Left lung (tissue), 10 donors: ENCODE data around the gene PYGM. TPM values are rescaled to one million over a fixed set of nuclear protein-coding genes. Genes with fewer than 3 reads are reported as not detected.
A peak's percentile ranks its signal among the peaks of the same experiment; 100 is the strongest.

Experiments
- ATAC-seq: fragments of 200-7000 bp; cut with Tn5 transposase; one replicate; pipeline ENCODE4 v1.9.1; 2020; ENCODE audit warnings: moderate library complexity
- DNase-seq, 4 donors: peaks; one replicate each; pipeline ENCODE4 v3.0.0-alpha.2; 2013 to 2020
- H3K27ac ChIP-seq, 2 donors: fragments of 200-600 bp; sonication (generic) in 1 of 2; one replicate each; pipeline versions ENCODE4 v1.5.0 to v1.8.0; 2020 to 2021
- H3K27me3 ChIP-seq, 2 donors: fragments of 200-600 bp; sonication (generic) in 1 of 2; one replicate each; pipeline versions ENCODE4 v1.5.0 to v1.8.0; 2020 to 2021
- H3K36me3 ChIP-seq, 2 donors: fragments of 200-600 bp; sonication (generic) in 1 of 2; one replicate each; pipeline versions ENCODE4 v1.5.0 to v1.8.0; 2020 to 2021
- H3K4me1 ChIP-seq, 2 donors: fragments of 200-600 bp; one replicate each; pipeline ENCODE4 v1.8.0; 2021
- H3K4me3 ChIP-seq, 2 donors: fragments of 200-600 bp; sonication (generic) in 1 of 2; one replicate each; pipeline versions ENCODE4 v1.5.0 to v1.8.0; 2020 to 2021; ENCODE audit warnings: mild to moderate bottlenecking in 1 of 2
- H3K9me3 ChIP-seq, 2 donors: fragments of 200-600 bp; sonication (generic) in 1 of 2; one replicate each; pipeline versions ENCODE4 v1.5.0 to v1.8.0; 2020 to 2021
- intact Hi-C, 2 donors: fragments of 100-400 bp; cut with DNase I; formaldehyde crosslinking; loops; one replicate each; pipeline versions ENCODE4 v1.11.2 to v1.14.2; 2022
- polyA plus RNA-seq, 6 donors: library from polyadenylated mRNA; unstranded; fragments of 120-200 nt; gene quantifications; one replicate each; pipeline ENCODE4 v1.2.1, GENCODE V29; 2013; ENCODE audit not compliant: insufficient read length in 6 of 6
- total RNA-seq, 2 donors: library from RNA; stranded (reverse); fragmentation: NEBNext Ultra II Directional; extraction: Animal tissue kit (Norgen Biotek cat#: 25700); gene quantifications; one replicate each; pipeline ENCODE4 v1.2.1, GENCODE V29; 2021
- TF ChIP-seq, protein P1 (sequence below), 2 donors: fragments of 200-600 bp; sonication (generic) in 1 of 2; IDR thresholded peaks; one replicate each; pipeline versions ENCODE4 v1.5.0 to v1.8.0; 2021; ENCODE audit warnings: antibody characterized with exemption in 2 of 2
- donor health status: DM: no; HTN: yes; CAD: no.
- donor health status: DM: no; HTN: no; CAD: no.

Gene PYGM
- total and polyA plus RNA-seq, 8 donors, result 1.3 to 4.4 (median 3.5) TPM

DNA sequence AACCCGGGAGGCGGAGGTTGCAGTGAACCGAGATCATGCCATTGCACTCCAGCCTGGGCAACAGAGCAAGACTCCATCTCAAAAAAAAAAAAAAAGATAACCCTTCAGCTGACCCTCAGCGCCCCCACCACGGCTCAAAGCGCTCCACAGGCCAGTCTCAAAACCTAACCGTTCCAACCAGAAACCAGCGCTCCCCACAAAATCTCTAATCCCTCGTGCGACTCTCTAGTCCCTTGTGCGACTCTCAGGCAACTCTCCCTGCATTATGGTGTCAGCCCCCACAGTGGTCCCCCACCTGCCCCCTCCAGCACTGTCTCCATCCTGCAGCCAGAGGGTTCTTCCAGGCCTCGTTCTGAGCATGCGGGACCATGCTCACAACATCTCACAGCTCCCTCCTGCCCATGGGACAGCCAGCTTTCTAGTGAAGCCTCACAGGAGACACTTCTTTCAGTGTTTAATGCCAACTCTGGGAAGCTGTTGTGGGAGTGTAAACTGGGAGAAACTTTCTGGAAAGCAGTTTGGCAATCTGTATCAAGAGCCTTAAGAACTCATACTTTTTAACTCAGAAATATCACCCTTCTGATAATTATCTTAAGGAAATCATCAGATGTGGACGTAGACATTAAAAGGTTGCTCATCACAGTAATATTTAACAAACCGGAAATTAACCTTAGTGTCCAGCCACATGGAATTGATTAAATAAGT is 11.7 kb downstream of the PYGM start:
- no peaks in the 10 kb centered on the region for H3K9me3 ChIP-seq
- TF ChIP-seq, protein P1, sequence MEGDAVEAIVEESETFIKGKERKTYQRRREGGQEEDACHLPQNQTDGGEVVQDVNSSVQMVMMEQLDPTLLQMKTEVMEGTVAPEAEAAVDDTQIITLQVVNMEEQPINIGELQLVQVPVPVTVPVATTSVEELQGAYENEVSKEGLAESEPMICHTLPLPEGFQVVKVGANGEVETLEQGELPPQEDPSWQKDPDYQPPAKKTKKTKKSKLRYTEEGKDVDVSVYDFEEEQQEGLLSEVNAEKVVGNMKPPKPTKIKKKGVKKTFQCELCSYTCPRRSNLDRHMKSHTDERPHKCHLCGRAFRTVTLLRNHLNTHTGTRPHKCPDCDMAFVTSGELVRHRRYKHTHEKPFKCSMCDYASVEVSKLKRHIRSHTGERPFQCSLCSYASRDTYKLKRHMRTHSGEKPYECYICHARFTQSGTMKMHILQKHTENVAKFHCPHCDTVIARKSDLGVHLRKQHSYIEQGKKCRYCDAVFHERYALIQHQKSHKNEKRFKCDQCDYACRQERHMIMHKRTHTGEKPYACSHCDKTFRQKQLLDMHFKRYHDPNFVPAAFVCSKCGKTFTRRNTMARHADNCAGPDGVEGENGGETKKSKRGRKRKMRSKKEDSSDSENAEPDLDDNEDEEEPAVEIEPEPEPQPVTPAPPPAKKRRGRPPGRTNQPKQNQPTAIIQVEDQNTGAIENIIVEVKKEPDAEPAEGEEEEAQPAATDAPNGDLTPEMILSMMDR (IDR thresholded peaks at IDR 0.05), result no peak
- peaks cover 0 to 5% of the 10 kb centered on the region in 2 donors for H3K36me3 ChIP-seq
- intact Hi-C loops, result no loop called here
- DNase-seq (no peak), ATAC-seq (no peak)
- peaks cover 17 to 31% of the 10 kb centered on the region in 2 donors for H3K4me1 ChIP-seq
- no peak overlapping the region for H3K27ac ChIP-seq
- no peak overlapping the region for H3K4me3 ChIP-seq
- peaks cover 5 to 29% of the 10 kb centered on the region in 2 donors for H3K27me3 ChIP-seq

DNA sequence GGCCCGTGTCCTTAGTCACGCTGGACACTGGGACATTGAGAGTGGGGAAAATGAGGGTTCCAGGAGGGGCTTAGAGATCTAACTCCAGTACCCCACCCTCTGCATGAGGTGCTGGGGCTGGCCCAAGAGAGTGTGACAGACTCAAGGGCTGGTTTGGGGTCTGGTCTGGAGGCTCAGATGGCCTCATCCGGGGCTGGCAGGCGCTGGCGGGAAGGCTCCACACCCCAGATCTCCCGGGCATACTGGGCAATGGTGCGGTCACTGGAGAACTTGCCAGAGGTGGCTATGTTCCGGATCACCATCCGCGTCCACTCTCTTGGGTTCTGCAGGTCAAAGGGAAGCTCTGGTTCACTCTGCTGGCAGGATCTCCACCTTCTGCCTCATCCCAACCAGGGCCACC is 13.3 kb downstream of the PYGM start:
- no peaks in the 10 kb centered on the region for H3K9me3 ChIP-seq
- no peak overlapping the region for H3K4me3 ChIP-seq
- ATAC-seq, result no peak
- intact Hi-C loops, result no loop called here
- peak overlapping the region; percentile 88 to 99 for H3K27ac ChIP-seq
- H3K4me1 ChIP-seq, result peaks cover 27 to 47% of the 10 kb centered on the region in 2 donors
- peaks cover 5 to 46% of the 10 kb centered on the region in 2 donors for H3K27me3 ChIP-seq
- H3K36me3 ChIP-seq, result peaks cover 0 to 5% of the 10 kb centered on the region in 2 donors
- DNase-seq, result no peak
- TF ChIP-seq, protein P1 (IDR thresholded peaks at IDR 0.05), result no peak

DNA sequence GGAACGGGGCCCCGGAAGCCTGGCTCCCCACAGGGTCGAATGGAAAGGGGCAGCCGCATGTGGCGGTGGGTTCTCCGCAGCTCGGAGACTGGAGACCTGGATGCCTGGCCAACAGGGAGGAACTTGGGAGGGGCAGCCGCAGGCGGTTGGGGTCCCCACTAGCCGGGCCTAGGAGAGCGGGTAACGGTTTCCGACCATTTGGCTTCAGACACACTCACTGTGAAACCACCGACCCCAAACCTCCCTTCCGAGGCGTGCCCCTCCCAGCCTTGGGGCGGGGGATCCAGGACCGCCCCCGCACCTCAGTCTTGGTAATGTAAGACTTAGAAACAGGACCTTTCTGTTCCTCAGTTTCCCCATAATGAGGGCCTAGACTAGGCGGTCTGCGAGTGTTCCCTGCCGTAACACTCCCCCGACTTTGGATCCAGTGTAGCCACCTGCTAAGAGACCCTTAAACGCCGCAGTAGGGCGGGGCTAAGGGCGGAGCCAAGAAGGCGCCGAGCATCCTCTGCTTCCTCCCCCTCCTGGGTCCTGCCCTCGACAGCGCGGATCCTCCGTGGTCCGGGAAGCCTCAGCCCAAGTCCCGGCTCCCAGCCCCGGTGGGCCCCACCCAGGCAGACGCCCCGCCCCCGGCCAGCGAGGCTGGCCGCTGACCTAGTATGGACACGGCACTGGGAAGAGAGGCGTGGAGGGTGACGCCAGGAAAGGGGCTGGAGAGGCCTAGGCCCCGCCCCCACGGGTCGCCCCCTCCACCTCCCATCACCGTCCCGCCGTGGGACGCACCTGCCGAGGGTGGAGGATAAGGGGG is 14.0 kb downstream of the PYGM start:
- intact Hi-C loops, result no loop called here
- H3K27me3 ChIP-seq, result peaks cover 5 to 53% of the 10 kb centered on the region in 2 donors
- peak overlapping the region; percentile 88 to 99 for H3K27ac ChIP-seq

DNA sequence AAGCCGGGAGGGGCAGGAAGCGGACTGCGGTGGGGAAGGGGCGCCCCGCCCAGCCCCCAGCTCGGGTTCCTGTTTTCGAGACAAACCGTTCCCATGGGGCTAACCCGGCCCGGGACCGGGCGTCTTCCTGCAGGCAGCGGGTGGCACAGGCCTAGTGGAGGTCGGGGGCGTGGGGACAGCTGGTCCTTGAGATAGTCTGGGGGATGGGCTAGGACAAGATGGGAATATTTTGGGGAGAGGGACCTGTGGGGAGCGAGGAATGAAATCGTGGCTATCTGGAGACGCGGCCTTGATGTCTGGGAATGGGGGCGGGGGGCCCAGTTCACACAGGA is 14.6 kb downstream of the PYGM start:
- Histone ChIP-seq H3K27me3 (peaks cover 5 to 59% of the 10 kb centered on the region in 2 donors), H3K27ac (peak overlapping the region; percentile 88 to 99), H3K36me3 (peaks cover 0 to 9% of the 10 kb centered on the region in 2 donors), H3K9me3 (no peaks in the 10 kb centered on the region), H3K4me3 (peak overlapping the region; percentile 28 to 59), H3K4me1 (peaks cover 27 to 53% of the 10 kb centered on the region in 2 donors)
- ATAC-seq (peak; percentile 13), DNase-seq (peak; percentile 19 to 97 (median 72))
- TF ChIP-seq, protein P1 (IDR thresholded peaks at IDR 0.05), result no peak
- intact Hi-C loops, result no loop called here

More for the DNA sequence above, 14.0 kb downstream of the PYGM start:
- no peaks in the 10 kb centered on the region for H3K9me3 ChIP-seq
- DNase-seq, result peak; percentile 19 to 95 (median 72)
- ATAC-seq, result peak; percentile 54
- TF ChIP-seq, protein P1 (IDR thresholded peaks at IDR 0.05), result no peak
- peaks cover 0 to 6% of the 10 kb centered on the region in 2 donors for H3K36me3 ChIP-seq
- peak overlapping the region; percentile 28 to 59 for H3K4me3 ChIP-seq
- peaks cover 27 to 53% of the 10 kb centered on the region in 2 donors for H3K4me1 ChIP-seq
